Neural crest cell (in vitro differentiated cells): ENCODE data around the gene TRIM22. TPM values are rescaled to one million over a fixed set of nuclear protein-coding genes. Genes with fewer than 3 reads are reported as not detected.

Source experiments
- DNase-seq: peaks from one replicate; pipeline ENCODE4 v3.0.0; 2021; ENCODE audit warnings: low read depth, mixed read lengths, low spot score
- H3K27ac Mint-ChIP-seq: one replicate; pipeline ENCODE4 v1.8.0; 2021; ENCODE audit warnings: mild to moderate bottlenecking, mixed read lengths; ENCODE audit not compliant: unreplicated experiment
- H3K27me3 Mint-ChIP-seq: 2 replicates; pipeline ENCODE4 v1.8.0; 2021; ENCODE audit warnings: low read depth, mild to moderate bottlenecking, mixed read lengths
- H3K36me3 Mint-ChIP-seq: 2 replicates; pipeline ENCODE4 v1.8.0; 2021; ENCODE audit warnings: low read depth, mild to moderate bottlenecking, mixed read lengths
- H3K4me1 Mint-ChIP-seq: 2 replicates; pipeline ENCODE4 v1.8.0; 2021; ENCODE audit warnings: mixed read lengths
- H3K4me3 Mint-ChIP-seq: one replicate; pipeline ENCODE4 v1.8.0; 2021; ENCODE audit warnings: mild to moderate bottlenecking, mixed read lengths
- H3K9me3 Mint-ChIP-seq: 2 replicates; pipeline ENCODE4 v1.8.0; 2021; ENCODE audit warnings: mixed read lengths
- CTCF ChIP-seq: fragments of 200-600 bp; sonication (generic); conservative IDR thresholded peaks from 2 replicates; pipeline ENCODE4 v1.5.0; 2021; ENCODE audit warnings: antibody characterized with exemption, mild to moderate bottlenecking
- total RNA-seq: library from RNA; stranded (reverse); gene quantifications from 2 replicates; pipeline ENCODE4 v1.2.1, GENCODE V29; 2021

TRIM22 gene
- total RNA-seq, 1 donor from 2014 or later = 3.1 TPM

- Mint-ChIP-seq H3K27me3 (no peaks in the 10 kb centered on the region), H3K9me3 (no peaks in the 10 kb centered on the region), H3K27ac (no peak overlapping the region), H3K36me3 (peaks cover 3% of the 10 kb centered on the region), H3K4me3 (no peak overlapping the region), H3K4me1 (peaks cover 16% of the 10 kb centered on the region)
- no peak for DNase-seq
- TF ChIP-seq CTCF = no peak
Observed at GRCh38 chr11:5691964-5692361, 2.4 kb downstream of the TRIM22 start.

DNA sequence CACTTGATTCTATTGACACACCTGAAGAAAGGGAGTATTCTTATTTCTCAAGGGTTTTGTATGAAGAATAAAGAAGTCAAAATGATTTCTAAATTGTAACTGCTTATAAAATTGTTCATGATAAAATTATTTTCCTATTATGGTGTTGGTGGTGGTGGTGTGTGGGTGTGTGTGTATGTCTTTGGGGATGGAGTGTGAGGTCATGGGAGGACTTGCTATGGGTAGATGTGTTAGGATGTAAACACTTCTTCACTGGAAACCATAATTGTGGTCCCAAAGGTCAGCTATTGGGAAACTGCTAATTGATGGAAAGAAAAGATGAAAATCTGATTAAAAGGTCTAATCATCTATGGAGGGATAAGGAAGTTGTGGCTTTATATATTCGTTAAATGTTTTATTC is 5.1 kb downstream of the TRIM22 start:
- H3K36me3 Mint-ChIP-seq = no peaks in the 10 kb centered on the region
- peaks cover 13% of the 10 kb centered on the region for H3K4me1 Mint-ChIP-seq
- no peaks in the 10 kb centered on the region for H3K27me3 Mint-ChIP-seq
- TF ChIP-seq CTCF = no peak
- DNase-seq = no peak
- no peak overlapping the region for H3K4me3 Mint-ChIP-seq
- no peak overlapping the region for H3K27ac Mint-ChIP-seq
- H3K9me3 Mint-ChIP-seq = no peaks in the 10 kb centered on the region

- no peak for DNase-seq
- Mint-ChIP-seq H3K27me3 (no peaks in the 10 kb centered on the region), H3K9me3 (no peaks in the 10 kb centered on the region), H3K4me1 (peaks cover 4% of the 10 kb centered on the region), H3K4me3 (no peak overlapping the region), H3K27ac (no peak overlapping the region), H3K36me3 (no peaks in the 10 kb centered on the region)
- no peak for TF ChIP-seq CTCF
Observed at GRCh38 chr11:5695580-5695979, 6.0 kb downstream of the TRIM22 start.

GRCh38 chr11:5696210-5696609 is 6.6 kb downstream of the TRIM22 start:
- Mint-ChIP-seq H3K27ac (no peak overlapping the region), H3K4me1 (no peaks in the 10 kb centered on the region), H3K27me3 (no peaks in the 10 kb centered on the region), H3K36me3 (no peaks in the 10 kb centered on the region), H3K9me3 (no peaks in the 10 kb centered on the region), H3K4me3 (no peak overlapping the region)
- DNase-seq = no peak
- no peak for TF ChIP-seq CTCF

DNA sequence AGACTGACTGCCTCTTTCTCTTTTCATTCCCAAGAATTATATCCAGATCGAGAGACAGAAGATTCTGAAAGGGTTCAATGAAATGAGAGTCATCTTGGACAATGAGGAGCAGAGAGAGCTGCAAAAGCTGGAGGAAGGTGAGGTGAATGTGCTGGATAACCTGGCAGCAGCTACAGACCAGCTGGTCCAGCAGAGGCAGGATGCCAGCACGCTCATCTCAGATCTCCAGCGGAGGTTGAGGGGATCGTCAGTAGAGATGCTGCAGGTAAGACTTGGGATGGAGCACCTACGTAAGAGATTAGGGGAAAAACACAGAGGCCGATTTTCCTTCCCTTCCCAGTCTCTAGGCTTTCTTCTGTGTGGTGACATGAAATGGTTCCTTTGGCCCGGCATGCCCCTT is 8.7 kb downstream of the TRIM22 start:
- Mint-ChIP-seq H3K4me3 (no peak overlapping the region), H3K36me3 (no peaks in the 10 kb centered on the region), H3K27me3 (no peaks in the 10 kb centered on the region), H3K9me3 (no peaks in the 10 kb centered on the region), H3K4me1 (no peaks in the 10 kb centered on the region), H3K27ac (no peak overlapping the region)
- DNase-seq = no peak
- TF ChIP-seq CTCF = no peak

DNA sequence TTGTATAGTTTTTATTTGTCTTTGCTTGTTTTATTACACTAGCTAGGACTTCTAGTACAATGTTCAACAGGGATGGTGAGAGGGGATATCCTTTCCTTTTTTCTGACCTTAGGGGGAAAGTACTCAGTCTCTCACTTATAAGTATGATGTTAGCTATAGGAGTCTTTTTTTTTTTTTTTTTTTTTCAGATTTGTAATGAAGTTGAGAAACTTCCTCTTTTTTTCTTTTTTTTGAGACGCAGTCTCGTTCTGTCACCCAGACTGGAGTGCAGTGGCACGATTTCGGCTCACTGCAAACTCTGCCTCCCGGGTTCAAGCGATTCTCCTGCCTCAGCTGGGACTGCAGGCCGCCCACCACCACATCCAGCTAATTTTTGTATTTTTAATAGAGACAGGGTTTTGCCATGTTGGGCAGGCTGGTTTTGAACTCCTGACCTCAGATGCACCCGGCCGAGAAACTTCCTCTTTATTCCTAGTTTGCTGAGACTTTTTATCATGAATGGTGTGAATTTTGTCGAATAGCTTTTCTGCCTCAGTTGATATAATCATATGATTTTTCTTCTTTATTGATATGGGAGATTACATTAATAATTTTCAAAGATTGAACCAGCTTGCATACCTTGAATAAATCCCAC is 10.9 kb downstream of the TRIM22 start:
- H3K27ac Mint-ChIP-seq = no peak overlapping the region
- H3K27me3 Mint-ChIP-seq = no peaks in the 10 kb centered on the region
- no peak for TF ChIP-seq CTCF
- no peaks in the 10 kb centered on the region for H3K9me3 Mint-ChIP-seq
- H3K4me3 Mint-ChIP-seq = no peak overlapping the region
- H3K4me1 Mint-ChIP-seq = no peaks in the 10 kb centered on the region
- no peaks in the 10 kb centered on the region for H3K36me3 Mint-ChIP-seq
- no peak for DNase-seq
